Colon (tissue), 2 donors: ENCODE measurements around the gene NOPCHAP1.
A peak's percentile ranks its signal among the peaks of the same experiment; 100 is the strongest.
"Not testable (repeated sequence)": the region's sequence is repeated elsewhere in the genome, so short reads cannot be mapped to it uniquely, and the experiment has no call there.

Experiments used
- FAIRE-seq: peaks from 2 replicates; lab custom pipeline; 2012; peaks lifted over from hg19 to GRCh38; lab: Jason Lieb, UNC
- donor health status: control.
- donor health status: control.

Gene NOPCHAP1

GRCh38 chr12:104986022-104986941 is at the start of gene NOPCHAP1:
TSS of gene NOPCHAP1 (plus strand) at chr12:104986316. CDS start at chr12:104986353, 37 bp downstream.
- FAIRE-seq, result no peak

GRCh38 chr12:104938371-104938770 is 47.7 kb upstream of the NOPCHAP1 start:
- FAIRE-seq, result no peak

- no peak for FAIRE-seq
Measured at GRCh38 chr12:104939089-104939488, 47.0 kb upstream of the NOPCHAP1 start.

- FAIRE-seq, result no peak
Measured at GRCh38 chr12:104941454-104941853, 44.7 kb upstream of the NOPCHAP1 start.

GRCh38 chr12:104942075-104942474 is 44.0 kb upstream of the NOPCHAP1 start:
- no peak for FAIRE-seq

- FAIRE-seq, result not testable (repeated sequence)
Measured at GRCh38 chr12:104943401-104943800, 42.7 kb upstream of the NOPCHAP1 start.

GRCh38 chr12:104944252-104944651 is 41.9 kb upstream of the NOPCHAP1 start:
- no peak for FAIRE-seq

GRCh38 chr12:104948716-104949115 is 37.4 kb upstream of the NOPCHAP1 start:
- FAIRE-seq, result not testable (repeated sequence)

GRCh38 chr12:104951759-104952509 is 34.2 kb upstream of the NOPCHAP1 start:
- FAIRE-seq, result no peak

- no peak for FAIRE-seq
Measured at GRCh38 chr12:104952816-104953215, 33.3 kb upstream of the NOPCHAP1 start.

- peak; percentile 82 for FAIRE-seq
Measured at GRCh38 chr12:104953323-104953722, 32.8 kb upstream of the NOPCHAP1 start.

GRCh38 chr12:104955703-104956102 is 30.4 kb upstream of the NOPCHAP1 start:
- no peak for FAIRE-seq

GRCh38 chr12:104956870-104957718 is 29.0 kb upstream of the NOPCHAP1 start:
- no peak for FAIRE-seq

GRCh38 chr12:104957719-104958000 is 28.5 kb upstream of the NOPCHAP1 start:
- no peak for FAIRE-seq

- FAIRE-seq, result no peak
Measured at GRCh38 chr12:104958001-104958804, 27.9 kb upstream of the NOPCHAP1 start, which contains the start of gene SLC41A2. TSS of gene SLC41A2 (minus strand) at chr12:104958290. CDS start at chr12:104928527, 29,763 bp downstream.

- no peak for FAIRE-seq
Measured at GRCh38 chr12:104958805-104959334, 27.2 kb upstream of the NOPCHAP1 start.

GRCh38 chr12:104959335-104959841 is 26.7 kb upstream of the NOPCHAP1 start:
- FAIRE-seq, result no peak

- no peak for FAIRE-seq
Measured at GRCh38 chr12:104960464-104960863, 25.7 kb upstream of the NOPCHAP1 start.

GRCh38 chr12:104963757-104964156 is 22.4 kb upstream of the NOPCHAP1 start:
- FAIRE-seq, result no peak

- FAIRE-seq, result no peak
Measured at GRCh38 chr12:104964167-104964855, 21.8 kb upstream of the NOPCHAP1 start.
